Tibial nerve (tissue), 4 donors: Measurements from ENCODE around the gene MRPL38. TPM values are rescaled to one million over a fixed set of nuclear protein-coding genes. Genes with fewer than 3 reads are reported as not detected.
A peak's percentile ranks its signal among the peaks of the same experiment; 100 is the strongest.

Source experiments
- DNase-seq, 2 donors: peaks; one replicate each; pipeline ENCODE4 v3.0.0-alpha.2; 2019; ENCODE audit warnings: low spot score in 2 of 2
- H3K27ac ChIP-seq, 4 donors: fragments of 200-600 bp; sonication (generic) in 3 of 4; one replicate each; pipeline ENCODE4 v1.5.1; 2017 to 2019; ENCODE audit warnings: mild to moderate bottlenecking in 1 of 4
- H3K27me3 ChIP-seq, 2 donors: fragments of 200-600 bp; sonication (generic) in 1 of 2; one replicate each; pipeline versions ENCODE4 v1.5.1 to v1.6.0; 2017 to 2019
- H3K36me3 ChIP-seq, 3 donors: fragments of 200-600 bp; sonication (generic); one replicate each; pipeline ENCODE4 v1.5.1; 2018 to 2019
- H3K4me1 ChIP-seq, 4 donors: fragments of 200-600 bp; sonication (generic) in 3 of 4; one replicate each; pipeline ENCODE4 v1.5.1; 2017 to 2019
- H3K4me3 ChIP-seq, 4 donors: fragments of 200-600 bp; sonication (generic) in 3 of 4; one replicate each; pipeline ENCODE4 v1.5.1; 2017 to 2019; ENCODE audit warnings: mild to moderate bottlenecking in 1 of 4, moderate library complexity in 1 of 4
- H3K9me3 ChIP-seq, 4 donors: fragments of 200-600 bp; sonication (generic) in 3 of 4; one replicate each; pipeline ENCODE4 v1.5.1; 2017 to 2019
- CTCF ChIP-seq, 5 experiments: fragments of 200-600 bp in 3 of 5; fragments of 450-650 bp in 2 of 5; sonication (generic) in 3 of 5; IDR thresholded peaks; one replicate each; pipeline ENCODE4 v1.5.1; 2016 to 2019; ENCODE audit warnings: antibody characterized with exemption in 5 of 5, mild to moderate bottlenecking in 3 of 5, moderate library complexity in 2 of 5
- EP300 ChIP-seq, 2 donors: sonication (generic); formaldehyde crosslinking; IDR thresholded peaks; one replicate each; pipeline ENCODE4 v1.6.1; 2017; ENCODE audit warnings: antibody characterized with exemption in 2 of 2, mild to moderate bottlenecking in 1 of 2
- POLR2A ChIP-seq, 2 donors: fragments of 450-650 bp; IDR thresholded peaks; one replicate each; pipeline ENCODE4 v1.6.1; 2017; ENCODE audit warnings: antibody characterized with exemption in 2 of 2, mild to moderate bottlenecking in 2 of 2, moderate library complexity in 2 of 2
- WGBS, 2 donors: methylation state at CpG; one replicate each; pipeline ENCODE4 v1.1.5; 2018; 5-methylcytosine and 5-hydroxymethylcytosine counted together
- total RNA-seq, 4 donors: library from RNA; depleted of rRNA; stranded (reverse); fragments of >200 nt; gene quantifications; one replicate each; pipeline ENCODE4 v1.1.0, GENCODE V29; 2016

MRPL38 gene
- total RNA-seq, 4 donors from 2014 or later: 56.8 to 118 (median 76.2) TPM

GRCh38 chr17:75893305-75894048 lies 11.2 kb downstream of the MRPL38 start:
- Histone ChIP-seq H3K4me3 (no peak overlapping the region), H3K4me1 (peaks cover 0 to 52% (median 24%) of the 10 kb centered on the region in 4 donors), H3K9me3 (no peaks in the 10 kb centered on the region), H3K27me3 (no peaks in the 10 kb centered on the region), H3K36me3 (peaks cover 0 to 52% (median 5%) of the 10 kb centered on the region in 3 donors), H3K27ac (peak overlapping the region in 1 of 4 donors; percentile 91)
- no peak for DNase-seq
- TF ChIP-seq CTCF (IDR thresholded peaks at IDR 0.05) (no peak), EP300 (IDR thresholded peaks at IDR 0.05) (no peak), POLR2A (IDR thresholded peaks at IDR 0.05) (no peak)
- WGBS, 2 donors: 87 to 89% methylated on average over 14 to 18 of the region's 18 CpGs

- H3K27me3 ChIP-seq: no peaks in the 10 kb centered on the region
- WGBS, 2 donors: 83 to 90% methylated on average over 11 to 12 of the region's 16 CpGs
- peaks cover 0 to 51% (median 4%) of the 10 kb centered on the region in 3 donors for H3K36me3 ChIP-seq
- H3K9me3 ChIP-seq: no peaks in the 10 kb centered on the region
- H3K4me3 ChIP-seq: no peak overlapping the region
- H3K4me1 ChIP-seq: peaks cover 0 to 51% (median 24%) of the 10 kb centered on the region in 4 donors
- H3K27ac ChIP-seq: peak overlapping the region in 1 of 4 donors; percentile 41
- DNase-seq: no peak
- TF ChIP-seq CTCF (IDR thresholded peaks at IDR 0.05) (no peak), EP300 (IDR thresholded peaks at IDR 0.05) (no peak), POLR2A (IDR thresholded peaks at IDR 0.05) (no peak)
These were observed 12.0 kb downstream of the MRPL38 start for GRCh38 chr17:75892556-75893224.

GRCh38 chr17:75891605-75892555 lies 12.8 kb downstream of the MRPL38 start:
- 73 to 75% methylated on average over 20 to 30 of the region's 32 CpGs for WGBS, 2 donors
- H3K27me3 ChIP-seq: no peaks in the 10 kb centered on the region
- peaks cover 0 to 43% (median 21%) of the 10 kb centered on the region in 4 donors for H3K4me1 ChIP-seq
- TF ChIP-seq CTCF (IDR thresholded peaks at IDR 0.05): no peak
- no peak for TF ChIP-seq EP300 (IDR thresholded peaks at IDR 0.05)
- no peak for TF ChIP-seq POLR2A (IDR thresholded peaks at IDR 0.05)
- DNase-seq: no peak
- H3K9me3 ChIP-seq: no peaks in the 10 kb centered on the region
- peaks cover 0 to 55% (median 4%) of the 10 kb centered on the region in 3 donors for H3K36me3 ChIP-seq
- H3K27ac ChIP-seq: peak overlapping the region in 1 of 4 donors; percentile 41
- no peak overlapping the region for H3K4me3 ChIP-seq

DNA sequence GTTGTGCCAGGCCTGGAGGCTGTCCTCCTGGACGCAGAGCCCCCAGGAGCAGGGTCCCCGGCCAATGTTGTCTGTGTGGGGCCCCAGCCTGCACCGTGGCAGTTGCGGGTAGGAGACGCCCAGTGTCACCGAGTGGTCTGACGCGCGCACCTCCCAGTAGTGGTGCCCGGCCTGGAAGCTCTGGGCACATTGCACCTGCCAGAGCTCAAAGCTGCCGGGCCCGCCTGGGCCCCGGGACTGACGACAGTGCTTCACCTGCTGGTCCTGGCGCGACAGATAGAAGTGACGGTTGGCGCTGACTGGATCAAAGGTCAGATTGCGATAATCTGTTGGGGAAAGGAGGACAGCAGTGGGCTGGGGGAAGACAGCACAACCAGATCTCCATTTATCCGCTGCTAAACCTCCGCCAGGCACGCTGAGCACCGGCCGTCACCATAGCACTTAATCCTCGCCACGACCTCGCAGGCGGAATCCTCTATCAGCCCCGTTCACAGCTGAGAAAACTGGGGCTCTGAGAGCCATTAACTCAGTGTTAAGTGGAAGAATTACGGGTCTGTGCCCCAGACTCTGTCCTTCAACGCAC lies 13.6 kb downstream of the MRPL38 start:
- no peak for DNase-seq
- no peak for TF ChIP-seq CTCF (IDR thresholded peaks at IDR 0.05)
- no peak for TF ChIP-seq POLR2A (IDR thresholded peaks at IDR 0.05)
- no peak for TF ChIP-seq EP300 (IDR thresholded peaks at IDR 0.05)
- H3K9me3 ChIP-seq: no peaks in the 10 kb centered on the region
- H3K4me1 ChIP-seq: peaks cover 0 to 42% (median 21%) of the 10 kb centered on the region in 4 donors
- H3K27ac ChIP-seq: peak overlapping the region in 1 of 4 donors; percentile 41
- peaks cover 0 to 55% (median 4%) of the 10 kb centered on the region in 3 donors for H3K36me3 ChIP-seq
- H3K27me3 ChIP-seq: no peaks in the 10 kb centered on the region
- WGBS, 2 donors: 90 to 93% methylated on average over 23 to 31 of the region's 31 CpGs
- no peak overlapping the region for H3K4me3 ChIP-seq
